A673 (cell line): Measurements from ENCODE around the gene SPRED2. TPM values are rescaled to one million over a fixed set of nuclear protein-coding genes. Genes with fewer than 3 reads are reported as not detected.

Experiments
- BruUV-seq: library from RNA; stranded (reverse); fragments of 400-500 nt; replicated peaks from 2 replicates; lab custom pipeline; 2021; lab: Mats Ljungman, UMichigan
- CTCF ChIA-PET: fragments of 300-600 bp; sonication (Branson Sonifier 250); formaldehyde crosslinking; loops from one replicate; lab custom pipeline; 2022; ENCODE audit warnings: antibody characterized with exemption; lab: Charles Lee
- POLR2A ChIA-PET: fragments of 300-600 bp; sonication (Branson Sonifier 250); formaldehyde crosslinking; loops from one replicate; lab custom pipeline; 2022; ENCODE audit warnings: antibody characterized with exemption; ENCODE audit not compliant: low non-redundant PET; lab: Charles Lee
- DNase-seq: peaks from one replicate; pipeline ENCODE4 v3.0.0-alpha.2; 2015; ENCODE audit warnings: low spot score
- H3K27ac ChIP-seq: fragments of 200-600 bp; sonication (generic); 2 replicates; pipeline ENCODE4 v1.5.1; 2016; ENCODE audit warnings: mixed run types, low read depth, mild to moderate bottlenecking, mixed read lengths, antibody characterized with exemption, low read length; ENCODE audit not compliant: poor library complexity, severe bottlenecking
- H3K27me3 ChIP-seq: fragments of 200-600 bp; sonication (generic); replicated peaks from 2 replicates; pipeline ENCODE4 v1.6.1; 2017; ENCODE audit warnings: mixed run types, low read depth, mild to moderate bottlenecking, mixed read lengths, antibody characterized with exemption, low read length; ENCODE audit not compliant: insufficient read depth, poor library complexity
- H3K36me3 ChIP-seq: fragments of 200-600 bp; sonication (generic); 2 replicates; pipeline ENCODE4 v1.6.1; 2016; ENCODE audit warnings: mixed run types, mild to moderate bottlenecking, mixed read lengths, antibody characterized with exemption, low read length; ENCODE audit not compliant: insufficient read depth, poor library complexity, severe bottlenecking
- H3K4me1 ChIP-seq: fragments of 200-600 bp; sonication (generic); 2 replicates; pipeline ENCODE4 v1.6.1; 2017; ENCODE audit warnings: mixed run types, mild to moderate bottlenecking, mixed read lengths, antibody characterized with exemption, low read length; ENCODE audit not compliant: insufficient read depth, poor library complexity, severe bottlenecking
- H3K4me3 ChIP-seq: fragments of 200-600 bp; sonication (generic); 2 replicates; pipeline ENCODE4 v1.5.1; 2016; ENCODE audit warnings: low read depth, mixed run types, mild to moderate bottlenecking, mixed read lengths, low read length; ENCODE audit not compliant: poor library complexity, severe bottlenecking
- H3K9me3 ChIP-seq: fragments of 200-600 bp; sonication (generic); 2 replicates; pipeline ENCODE4 v1.6.1; 2016; ENCODE audit warnings: mixed run types, low read depth, mild to moderate bottlenecking, mixed read lengths, antibody characterized with exemption, low read length; ENCODE audit not compliant: poor library complexity, severe bottlenecking
- CTCF ChIP-seq: fragments of 300-800, 200-600 bp; sonication (generic); conservative IDR thresholded peaks from 2 replicates; pipeline ENCODE4 v1.5.1; 2017; ENCODE audit warnings: low read depth, mild to moderate bottlenecking, antibody characterized with exemption, low read length, moderate library complexity, mixed read lengths
- EZH2 ChIP-seq: fragments of 200-600 bp; sonication (generic); IDR thresholded peaks from 2 replicates; pipeline ENCODE4 v1.6.1; 2017; ENCODE audit warnings: borderline replicate concordance, low read depth, mild to moderate bottlenecking, mixed read lengths, antibody characterized with exemption, low read length; ENCODE audit not compliant: poor library complexity, severe bottlenecking
- intact Hi-C: fragments of 100-400 bp; cut with micrococcal nuclease; formaldehyde crosslinking; loops from one replicate; pipeline ENCODE4 v1.10.0; 2022; ENCODE audit not compliant: unreplicated experiment
- total RNA-seq: library from RNA; stranded (reverse); gene quantifications from 2 replicates; pipeline ENCODE4 v1.2.3, GENCODE V29; 2021

SPRED2 gene
- total RNA-seq, 1 experiment from 2014 or later = 79.4 TPM

GRCh38 chr2:65297544-65297943 is 134.9 kb downstream of the SPRED2 start:
- Histone ChIP-seq H3K36me3 (no peaks in the 10 kb centered on the region), H3K4me3 (no peak overlapping the region), H3K9me3 (no peaks in the 10 kb centered on the region), H3K27ac (no peak overlapping the region), H3K27me3 (no peaks in the 10 kb centered on the region), H3K4me1 (peaks cover 16% of the 10 kb centered on the region)
- TF ChIP-seq EZH2 (no peak), CTCF (no peak)
- POLR2A ChIA-PET = interaction anchor here (0.6 to 0.8 kb wide), 2 partner anchors 825 to 1278 kb away, joined by 5 to 9 read pairs; no protein-coding TSS in a partner anchor
- intact Hi-C loops = no loop called here
- BruUV-seq = no TSS peak
- CTCF ChIA-PET = no interaction called here
- no peak for DNase-seq

GRCh38 chr2:65296971-65297370 is 135.4 kb downstream of the SPRED2 start:
- POLR2A ChIA-PET = interaction anchor here (0.6 kb wide), 1 partner anchor 1278 kb away, joined by 9 read pairs; no protein-coding TSS in a partner anchor

GRCh38 chr2:65294701-65295100 is 137.7 kb downstream of the SPRED2 start:
- Histone ChIP-seq H3K4me3 (no peak overlapping the region), H3K27ac (no peak overlapping the region), H3K36me3 (no peaks in the 10 kb centered on the region), H3K9me3 (no peaks in the 10 kb centered on the region), H3K27me3 (no peaks in the 10 kb centered on the region), H3K4me1 (no peaks in the 10 kb centered on the region)
- ChIA-PET POLR2A (no interaction called here), CTCF (no interaction called here)
- BruUV-seq = no TSS peak
- no peak for TF ChIP-seq CTCF
- no peak for TF ChIP-seq EZH2
- intact Hi-C loops = no loop called here
- DNase-seq = no peak

More at GRCh38 chr2:65296971-65297370, 135.4 kb downstream of the SPRED2 start:
- no peak for DNase-seq
- Histone ChIP-seq H3K27ac (no peak overlapping the region), H3K4me1 (peaks cover 15% of the 10 kb centered on the region), H3K4me3 (no peak overlapping the region), H3K27me3 (no peaks in the 10 kb centered on the region), H3K9me3 (no peaks in the 10 kb centered on the region), H3K36me3 (no peaks in the 10 kb centered on the region)
- intact Hi-C loops = no loop called here
- no TSS peak for BruUV-seq
- no peak for TF ChIP-seq EZH2
- no peak for TF ChIP-seq CTCF
- CTCF ChIA-PET = no interaction called here
